Liver (tissue), 3 donors: Measurements from ENCODE around the gene HDLBP.

ENCODE experiments used
- ATF3 ChIP-seq: IDR thresholded peaks from 2 replicates; pipeline ENCODE4 v1.6.1; 2016; ENCODE audit warnings: antibody characterized with exemption
- CTCF ChIP-seq: fragments of 150-350 bp; IDR thresholded peaks from 2 replicates; pipeline ENCODE4 v1.5.1; 2017; ENCODE audit warnings: improper control_type of control experiment, low read depth, low read length; ENCODE audit not compliant: missing input control
- NR2F2 ChIP-seq: IDR thresholded peaks from 2 replicates; pipeline ENCODE4 v1.6.1; 2016; ENCODE audit warnings: antibody characterized with exemption
- TAF1 ChIP-seq: conservative IDR thresholded peaks from 2 replicates; pipeline ENCODE4 v1.6.1; 2016; ENCODE audit warnings: antibody characterized with exemption, mild to moderate bottlenecking
- ZBTB33 ChIP-seq: IDR thresholded peaks from 2 replicates; pipeline ENCODE4 v1.6.1; 2016; ENCODE audit warnings: antibody characterized with exemption
- donor health status: healthy.
- donor health status: healthy.

GRCh38 chr2:241320394-241320793, 4.9 kb upstream of the HDLBP start:
- TF ChIP-seq CTCF (no peak), TAF1 (no peak), NR2F2 (no peak), ATF3 (no peak), ZBTB33 (no peak)
